Adipose tissue (tissue), 3 donors: Measurements from ENCODE around the gene ACAP1. TPM values are rescaled to one million over a fixed set of nuclear protein-coding genes. Genes with fewer than 3 reads are reported as not detected.

ENCODE experiments used
- H3K27ac ChIP-seq: one replicate; pipeline ENCODE4 v1.5.1; 2013; ENCODE audit warnings: low read depth, low read length
- WGBS, 3 donors: extraction: QIAGEN DNeasy Blood & Tissue Kit; methylation state at CpG; one replicate each; pipeline ENCODE4 v1.1.7; 2013; 5-methylcytosine and 5-hydroxymethylcytosine counted together
- polyA plus RNA-seq, 3 donors: library from polyadenylated mRNA; stranded (reverse); fragments of 200-250 nt; gene quantifications; one replicate each; pipeline ENCODE4 v1.2.3, GENCODE V29; 2013
- donor health status: healthy with polysubstance abuse.
- donor health status: Bipolar disorder and iron deficiency.
- donor health status: healthy.

ACAP1 gene
- polyA plus RNA-seq: 10 to 100 TPM in 1 of 3 donors, 1 to 10 TPM in 2; 4.0 to 12.7 (median 5.2) TPM

GRCh38 chr17:7336240-7337175 lies at the start of gene ACAP1:
ACAP1 (plus strand) TSS chr17:7336529; CDS start chr17:7336735, 206 bp downstream.
- H3K27ac ChIP-seq: no peak within 1 kb of the TSS

GRCh38 chr17:7289256-7290032 lies 46.9 kb upstream of the ACAP1 start:
- WGBS, 3 donors: 87 to 94% (median 90%) methylated on average over 16 to 18 of the region's 18 CpGs
- no peak overlapping the region for H3K27ac ChIP-seq

More at GRCh38 chr17:7336240-7337175, at the start of gene ACAP1:
- WGBS, 3 donors: 28 to 42% (median 33%) methylated on average over 16 to 17 of the region's 17 CpGs

DNA sequence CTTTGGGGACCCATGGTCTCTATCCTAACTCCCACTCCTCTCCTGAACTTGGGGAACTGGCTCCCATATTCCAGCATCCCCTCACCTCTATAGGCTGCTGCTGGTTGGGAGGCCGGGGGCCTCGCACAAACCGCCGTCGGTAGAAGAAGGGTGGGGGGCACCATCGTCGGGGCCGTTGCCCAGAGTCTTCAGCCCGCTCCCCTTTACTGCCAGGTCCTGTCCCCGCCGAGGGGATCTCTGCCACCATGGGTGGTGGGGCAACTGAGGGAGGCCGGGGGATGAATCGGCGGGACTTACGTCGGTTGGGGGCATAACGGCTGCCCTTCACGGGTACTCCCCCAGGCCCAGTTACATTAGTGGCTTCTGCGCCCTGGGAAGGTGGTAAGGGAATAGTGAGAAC lies 46.2 kb upstream of the ACAP1 start:
- 92 to 93% (median 93%) methylated on average over 19 of the region's 19 CpGs for WGBS, 3 donors
- H3K27ac ChIP-seq: no peak overlapping the region

GRCh38 chr17:7290685-7291084 lies 45.6 kb upstream of the ACAP1 start:
- no peak overlapping the region for H3K27ac ChIP-seq
- WGBS, 3 donors: 66 to 84% (median 79%) methylated on average over 11 of the region's 11 CpGs

GRCh38 chr17:7292194-7292593 lies 44.1 kb upstream of the ACAP1 start:
- no peak overlapping the region for H3K27ac ChIP-seq
- WGBS, 3 donors: 73 to 86% (median 76%) methylated on average over 2 of the region's 2 CpGs

DNA sequence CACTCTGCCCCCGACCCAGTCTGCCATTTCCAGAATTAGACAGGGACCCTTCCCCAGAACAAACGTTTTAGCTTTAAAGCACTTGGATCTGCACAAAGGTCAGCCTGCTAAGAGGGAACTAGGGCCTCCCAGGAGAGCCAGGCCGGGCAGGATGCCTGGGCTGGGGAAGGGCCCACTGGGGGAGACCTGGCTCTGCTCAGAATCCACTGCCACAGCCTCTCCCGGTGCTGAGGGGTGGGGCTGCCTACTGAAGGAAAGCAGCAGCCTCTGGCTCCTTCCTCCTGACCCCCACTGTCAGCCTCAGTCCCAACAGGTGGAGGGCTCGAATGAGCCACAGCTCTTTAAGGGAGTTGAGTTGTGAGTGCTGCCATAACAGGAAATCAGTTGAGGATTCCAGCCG lies 43.6 kb upstream of the ACAP1 start:
- WGBS, 3 donors: 24 to 54% (median 30%) methylated on average over 6 of the region's 6 CpGs
- H3K27ac ChIP-seq: no peak overlapping the region

DNA sequence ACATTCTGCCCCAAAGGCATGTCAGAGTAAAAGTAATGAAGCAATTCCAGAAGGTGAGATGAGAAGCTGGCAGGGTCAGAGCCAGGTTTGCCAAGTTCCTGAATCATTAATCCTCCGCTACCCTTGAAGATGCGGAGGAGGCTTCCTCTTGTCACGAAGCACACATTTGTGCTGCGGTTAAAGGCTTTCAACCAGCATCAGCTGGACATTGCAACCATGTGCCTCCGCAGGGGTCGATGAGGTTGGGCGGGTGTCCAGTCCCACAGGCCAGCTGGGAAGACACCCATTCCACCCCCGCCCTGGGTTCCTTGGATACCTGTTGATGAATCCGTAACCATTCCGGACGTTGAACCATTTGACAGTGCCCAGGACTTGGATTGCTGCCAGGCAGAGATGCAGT lies 43.2 kb upstream of the ACAP1 start:
- no peak overlapping the region for H3K27ac ChIP-seq
- WGBS, 3 donors: 57 to 75% (median 63%) methylated on average over 11 of the region's 11 CpGs

GRCh38 chr17:7293816-7294613 lies 42.3 kb upstream of the ACAP1 start:
- 4 to 11% (median 6%) methylated on average over 27 to 71 of the region's 75 CpGs for WGBS, 3 donors
- no peak overlapping the region for H3K27ac ChIP-seq

- H3K27ac ChIP-seq: no peak within 1 kb of the TSS
- WGBS, 3 donors: 1 to 2% (median 2%) methylated on average over 47 to 57 of the region's 57 CpGs
Observed at GRCh38 chr17:7294614-7295153, 41.6 kb upstream of the ACAP1 start, which contains the start of gene YBX2. YBX2 (minus strand) TSS chr17:7294639; CDS start chr17:7294500, 139 bp downstream.

DNA sequence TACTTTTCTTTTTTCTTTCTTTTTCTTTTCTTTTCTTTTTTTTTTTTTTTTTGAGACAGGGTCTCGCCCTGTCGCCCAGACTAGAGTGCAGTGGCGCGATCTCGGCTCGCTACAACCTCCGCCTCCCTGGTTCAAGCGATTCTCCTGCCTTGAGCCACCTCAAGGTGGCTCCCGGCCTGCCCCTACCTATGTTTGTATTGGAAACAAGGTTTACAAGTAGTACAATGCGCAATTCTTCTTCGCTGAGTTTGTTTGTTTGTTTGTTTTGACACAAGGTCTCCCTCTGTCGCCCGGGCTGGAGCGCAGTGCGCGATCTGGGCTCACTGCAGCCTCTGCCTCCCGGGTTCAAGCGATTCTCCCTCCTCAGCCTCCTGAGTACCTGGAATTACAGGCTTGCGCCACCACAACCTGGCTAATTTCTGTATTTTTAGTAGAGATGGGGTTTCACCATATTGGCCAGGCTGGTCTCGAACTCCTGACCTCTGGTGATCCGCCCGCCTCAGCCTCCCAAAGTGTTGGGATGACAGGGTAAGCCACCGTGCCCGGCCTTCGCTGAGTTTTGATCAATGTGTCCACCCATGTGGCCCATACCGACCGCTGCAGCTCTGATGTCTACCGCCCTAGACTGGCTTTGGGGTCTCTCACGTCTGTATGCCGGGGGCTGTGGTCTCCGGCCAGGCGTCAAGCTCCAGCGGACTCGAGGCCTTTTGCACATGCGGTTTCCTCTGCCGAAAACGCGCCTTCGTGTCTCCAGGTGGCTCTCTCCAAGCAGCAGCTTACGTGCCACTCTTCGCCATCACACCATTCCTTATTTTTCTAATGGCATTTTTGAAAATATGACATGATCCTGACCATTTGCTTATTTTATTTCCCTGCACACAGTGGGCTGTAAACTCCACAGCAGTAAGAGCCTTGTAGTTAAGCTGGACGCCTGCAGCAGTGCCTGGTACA lies 40.8 kb upstream of the ACAP1 start:
- 55 to 61% (median 57%) methylated on average over 42 of the region's 42 CpGs for WGBS, 3 donors
- no peak overlapping the region for H3K27ac ChIP-seq

DNA sequence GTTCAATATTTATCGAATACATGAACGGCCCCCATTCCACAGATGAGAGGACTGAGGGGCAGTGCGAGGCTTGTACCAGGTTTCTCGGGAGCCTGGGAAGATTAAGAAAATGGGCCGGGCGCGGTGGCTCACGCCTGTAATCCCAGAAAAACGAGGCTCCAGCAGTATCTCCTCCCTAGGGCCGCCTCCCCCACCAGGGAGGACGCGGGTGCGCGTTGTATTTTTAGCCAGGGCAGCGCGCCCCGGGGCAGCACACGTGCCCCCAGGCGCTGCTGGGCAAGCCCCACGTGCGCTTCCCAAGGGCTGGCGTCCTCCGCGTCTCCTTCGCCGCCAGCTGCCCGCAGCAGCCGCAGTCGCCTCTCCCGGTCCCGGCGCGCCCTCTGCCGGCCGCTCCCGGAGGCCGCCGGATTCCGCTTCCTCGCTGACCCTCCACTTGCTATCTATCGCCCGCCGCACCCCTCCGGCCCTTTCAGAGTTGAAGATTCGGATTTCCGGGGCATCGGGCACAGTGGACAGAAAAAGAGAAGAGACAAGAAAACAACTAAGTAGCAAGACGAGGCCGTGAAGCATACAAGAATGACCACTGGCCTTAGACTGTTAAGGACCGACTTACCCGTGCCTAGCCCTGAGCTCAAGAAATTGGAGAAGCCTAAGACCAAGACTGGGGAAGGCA lies 40.0 kb upstream of the ACAP1 start:
- 3 to 4% (median 3%) methylated on average over 50 to 51 of the region's 51 CpGs for WGBS, 3 donors
- H3K27ac ChIP-seq: no peak overlapping the region

GRCh38 chr17:7304179-7304578 lies 32.1 kb upstream of the ACAP1 start:
- no peak overlapping the region for H3K27ac ChIP-seq
- WGBS, 3 donors: 94 to 98% (median 95%) methylated on average over 7 of the region's 7 CpGs

DNA sequence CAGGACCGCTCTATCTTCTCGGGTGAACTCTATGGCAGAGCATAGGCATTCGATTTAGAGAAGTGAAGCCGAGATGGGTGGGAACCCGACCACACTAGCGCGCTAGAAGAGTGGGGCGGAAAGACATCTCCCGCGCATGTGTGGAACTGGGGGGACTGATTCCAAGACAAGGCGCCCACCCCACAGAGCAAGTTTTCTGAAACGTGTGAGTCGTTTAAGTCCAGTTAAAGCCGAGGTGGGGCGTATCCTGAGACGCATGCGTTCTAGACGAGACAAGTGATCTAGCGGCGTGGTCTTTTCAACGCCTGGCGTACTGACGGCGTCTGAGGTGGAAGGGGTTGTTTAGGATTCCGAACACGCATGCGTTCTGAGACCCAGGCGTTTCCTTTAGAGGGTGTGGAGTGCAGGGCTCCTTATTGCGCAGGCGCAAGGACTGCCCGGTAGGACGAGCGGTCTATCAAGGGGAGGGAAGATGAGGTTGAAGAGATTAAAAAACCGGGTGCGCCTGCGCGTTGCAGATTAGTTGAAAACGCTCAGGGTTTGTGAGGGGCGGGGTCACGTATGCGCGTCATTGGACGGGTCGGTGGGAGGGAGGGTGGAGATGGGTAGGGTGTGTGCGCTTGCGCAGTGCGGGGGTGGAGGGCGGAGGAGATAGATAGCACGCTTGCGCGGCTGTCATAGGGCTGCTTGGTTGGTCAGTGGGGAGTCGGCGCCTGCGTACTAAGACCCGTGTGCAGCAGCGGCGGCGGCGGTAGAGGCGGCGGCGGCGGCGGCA lies 29.2 kb upstream of the ACAP1 start, which contains the start of gene EIF5A:
TSS of gene EIF5A (plus strand) at position 718 of the 775 bp plus-strand sequence. CDS start 2,008 bp downstream, outside the sequence.
- WGBS, 3 donors: 0 to 1% (median 1%) methylated on average over 64 of the region's 64 CpGs
- H3K27ac ChIP-seq: peak within 1 kb of the TSS; percentile 82

- WGBS, 3 donors: 0 to 1% (median 0%) methylated on average over 78 to 102 of the region's 104 CpGs
- peak overlapping the region; percentile 82 for H3K27ac ChIP-seq
Observed at GRCh38 chr17:7307686-7308624, 28.4 kb upstream of the ACAP1 start.
